Measurements from ENCODE around the gene TM6SF1.
"Not testable (repeated sequence)": the region's sequence is repeated elsewhere in the genome, so short reads cannot be mapped to it uniquely, and the experiment has no call there.

The TM6SF1 gene

GRCh38 chr15:83106994-83107840 is at the start of gene TM6SF1:
TM6SF1 (plus strand) TSS chr15:83107645; CDS start chr15:83107681, 36 bp downstream.
- DNase-seq, result peak; percentile 36

DNA sequence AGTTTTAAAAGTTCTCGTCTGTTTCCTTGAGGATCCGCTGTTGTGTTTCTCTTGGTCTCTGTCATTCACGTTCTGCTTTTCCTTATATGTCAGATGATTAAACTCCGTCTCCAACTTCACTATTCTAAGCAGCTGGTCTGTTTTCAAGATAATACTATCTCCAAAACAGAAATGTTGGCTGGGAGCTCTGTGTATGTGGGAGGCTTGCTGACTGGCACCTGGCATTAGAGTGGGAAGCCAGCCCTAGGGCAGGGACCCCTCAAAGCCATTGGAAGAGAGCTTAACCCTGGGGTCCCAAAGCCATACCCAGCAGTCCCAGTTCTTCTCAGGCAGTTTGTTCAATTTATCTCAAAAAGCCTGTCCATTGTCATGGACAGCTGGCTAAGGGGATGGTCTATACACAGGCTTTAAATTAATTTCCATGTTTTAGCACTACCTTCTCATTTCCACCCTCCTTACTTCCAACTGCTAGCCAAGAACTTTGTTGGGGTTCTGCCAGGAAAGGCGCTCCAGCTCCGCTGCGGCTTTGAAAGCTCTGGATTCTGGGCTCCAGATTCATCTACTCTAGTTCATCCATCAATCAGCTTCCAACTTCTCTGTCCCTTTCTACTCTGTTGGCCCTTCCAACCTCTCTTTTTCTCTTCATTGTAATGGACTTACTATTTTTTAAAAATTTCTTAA is 49.6 kb upstream of the TM6SF1 start:
- DNase-seq, result no peak

DNA sequence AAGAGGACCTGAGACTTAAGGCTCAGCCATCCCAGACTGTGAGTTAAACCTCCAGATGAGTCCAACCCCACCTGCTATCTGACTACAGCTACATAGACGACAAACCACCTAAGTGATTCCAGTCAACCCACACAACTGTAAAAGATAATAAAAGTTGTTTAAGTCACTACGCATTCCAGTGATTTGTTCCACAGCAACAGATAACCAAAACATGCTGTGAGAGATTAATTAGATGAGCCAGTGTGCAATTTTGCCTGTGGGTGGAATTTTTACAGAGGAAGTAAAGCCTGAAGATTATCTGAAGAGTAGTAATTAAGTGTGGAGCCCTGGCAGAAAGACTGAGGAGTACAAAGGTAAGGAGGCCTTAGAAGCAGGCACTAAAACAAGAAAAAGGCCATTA is 45.8 kb upstream of the TM6SF1 start:
- no peak for DNase-seq

DNA sequence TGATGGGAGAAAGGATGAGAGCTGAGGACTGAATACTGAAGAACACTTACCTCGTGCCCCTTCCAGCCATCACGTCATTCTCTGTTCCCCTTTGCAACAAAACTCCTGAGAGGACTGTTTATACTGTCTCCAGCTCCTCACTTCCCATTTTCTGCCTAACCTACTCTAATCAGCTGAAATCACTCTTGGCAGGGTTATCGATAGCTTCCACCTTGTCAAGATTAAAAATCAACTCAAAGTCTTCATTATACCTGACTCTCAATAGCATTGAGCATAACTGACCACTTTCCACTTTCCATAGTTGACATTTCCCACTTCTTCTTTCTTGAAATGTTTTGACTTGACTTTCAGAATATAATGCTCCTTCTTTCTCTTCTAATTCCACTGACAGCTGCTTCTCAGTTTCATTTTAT is 44.7 kb upstream of the TM6SF1 start:
- no peak for DNase-seq

GRCh38 chr15:83063551-83063950 is 43.9 kb upstream of the TM6SF1 start:
- no peak for DNase-seq

DNA sequence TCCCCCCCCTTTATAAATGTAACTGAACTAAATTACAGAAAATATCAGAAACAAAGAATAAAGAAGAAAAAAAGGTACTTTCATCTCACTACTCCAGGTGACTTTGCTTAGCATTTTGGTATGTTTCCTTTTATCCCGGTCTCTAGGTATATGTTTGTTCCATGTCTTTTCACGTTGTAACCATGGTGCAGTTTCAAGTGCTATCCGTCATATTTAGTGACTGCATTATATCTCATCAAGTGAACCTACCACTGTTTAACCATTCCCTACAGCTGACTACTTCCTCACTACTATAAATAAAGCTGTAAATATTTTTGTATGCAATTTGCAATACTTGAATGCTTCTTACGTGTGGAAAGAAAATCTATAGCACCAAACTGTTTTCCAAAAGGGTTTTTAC is 42.6 kb upstream of the TM6SF1 start:
- DNase-seq, result no peak

GRCh38 chr15:83065431-83065830 is 42.0 kb upstream of the TM6SF1 start:
- no peak for DNase-seq

DNA sequence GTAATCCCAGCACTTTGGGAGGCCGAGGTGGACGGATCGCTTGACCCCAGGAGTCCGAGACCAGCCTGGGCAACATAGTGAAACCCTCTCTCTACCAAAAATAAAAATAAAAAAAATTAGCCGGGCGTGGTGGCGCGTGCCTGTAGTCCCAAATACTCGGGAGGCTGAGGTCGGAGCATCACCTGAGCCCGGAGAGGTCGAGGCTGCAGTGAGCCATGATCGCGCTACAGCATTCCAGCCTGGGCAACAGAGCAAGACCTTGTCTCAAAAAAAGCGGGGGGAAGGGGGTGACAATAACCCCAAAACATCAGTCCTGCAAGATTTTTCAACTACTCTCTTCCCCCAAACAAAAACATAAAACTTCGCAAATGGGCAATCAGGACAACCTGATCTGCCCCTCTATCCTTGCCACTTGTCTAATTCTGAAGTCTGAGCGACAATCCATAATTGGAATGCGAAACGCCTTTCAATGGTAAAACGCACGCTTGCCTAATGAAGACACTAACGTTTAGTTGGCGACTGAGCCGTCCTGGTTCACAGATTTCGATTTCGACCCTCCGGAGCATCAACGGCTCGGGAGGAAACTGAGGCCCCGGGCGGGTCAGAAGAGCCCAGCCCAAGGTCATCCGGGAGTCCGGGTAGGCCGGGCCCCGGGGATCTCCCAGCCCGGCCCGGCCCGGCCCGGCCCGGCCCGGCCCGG is 41.3 kb upstream of the TM6SF1 start:
- no peak for DNase-seq

GRCh38 chr15:83066734-83067637 is 40.5 kb upstream of the TM6SF1 start, which contains the start of gene BTBD1:
BTBD1 (minus strand) TSS chr15:83067252; CDS start chr15:83067151, 101 bp downstream.
- DNase-seq, result peak; percentile 95

DNA sequence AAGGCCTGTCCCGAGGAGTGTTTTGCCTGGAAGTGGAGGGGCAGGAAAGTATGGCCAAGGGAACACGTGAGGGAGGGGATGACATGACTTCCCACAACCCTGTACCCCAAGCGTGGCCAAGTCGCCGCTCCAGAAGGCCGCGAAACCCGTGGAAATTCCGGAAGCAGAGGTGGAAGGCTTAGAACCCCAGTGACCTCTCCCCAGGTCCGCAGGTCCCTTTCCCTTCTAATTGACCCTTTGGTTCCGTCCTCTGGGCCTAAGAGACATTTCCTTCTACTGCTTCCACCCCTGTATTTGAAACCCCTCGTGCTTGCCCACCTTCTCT is 39.8 kb upstream of the TM6SF1 start:
- DNase-seq, result no peak

DNA sequence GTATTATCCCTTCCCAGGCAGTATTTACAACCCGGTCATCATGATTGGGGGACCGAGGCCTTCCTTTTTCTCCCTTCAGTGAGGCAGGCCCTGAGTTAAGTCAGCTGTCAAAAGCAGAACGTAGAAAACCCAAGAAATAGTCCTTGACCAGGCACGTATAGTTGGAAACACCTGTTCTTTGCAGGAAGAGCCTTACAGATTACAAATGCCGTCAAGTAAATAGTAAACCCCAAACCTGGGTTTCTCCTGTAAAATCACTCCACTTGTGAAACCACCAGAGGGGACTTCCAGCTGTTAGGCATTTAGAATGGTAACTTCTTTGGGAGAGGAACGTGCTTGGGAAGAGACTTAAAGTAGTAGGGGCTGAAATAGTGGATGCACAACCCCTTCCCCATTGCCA is 39.4 kb upstream of the TM6SF1 start:
- DNase-seq, result no peak

DNA sequence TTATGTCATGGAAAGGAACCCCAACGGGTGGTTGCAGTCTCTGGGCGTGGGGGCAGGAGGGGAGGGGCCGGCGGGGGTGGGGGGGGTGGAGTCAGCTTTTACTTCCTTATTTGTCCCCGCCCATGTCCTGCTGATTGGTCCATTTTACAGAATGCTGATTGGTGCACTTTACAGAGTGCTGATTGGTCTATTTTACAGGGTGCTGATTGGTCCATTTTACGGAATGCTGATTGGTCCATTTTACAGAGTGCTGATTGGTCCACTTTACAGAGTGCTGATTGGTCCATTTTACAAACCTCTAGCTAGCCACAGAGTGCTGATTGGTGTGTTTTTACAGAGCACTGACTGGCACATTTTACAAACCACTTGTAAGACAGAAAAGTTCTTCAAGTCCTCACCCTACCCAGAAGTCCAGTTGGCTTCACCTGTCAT is 38.2 kb upstream of the TM6SF1 start:
- not testable (repeated sequence) for DNase-seq

DNA sequence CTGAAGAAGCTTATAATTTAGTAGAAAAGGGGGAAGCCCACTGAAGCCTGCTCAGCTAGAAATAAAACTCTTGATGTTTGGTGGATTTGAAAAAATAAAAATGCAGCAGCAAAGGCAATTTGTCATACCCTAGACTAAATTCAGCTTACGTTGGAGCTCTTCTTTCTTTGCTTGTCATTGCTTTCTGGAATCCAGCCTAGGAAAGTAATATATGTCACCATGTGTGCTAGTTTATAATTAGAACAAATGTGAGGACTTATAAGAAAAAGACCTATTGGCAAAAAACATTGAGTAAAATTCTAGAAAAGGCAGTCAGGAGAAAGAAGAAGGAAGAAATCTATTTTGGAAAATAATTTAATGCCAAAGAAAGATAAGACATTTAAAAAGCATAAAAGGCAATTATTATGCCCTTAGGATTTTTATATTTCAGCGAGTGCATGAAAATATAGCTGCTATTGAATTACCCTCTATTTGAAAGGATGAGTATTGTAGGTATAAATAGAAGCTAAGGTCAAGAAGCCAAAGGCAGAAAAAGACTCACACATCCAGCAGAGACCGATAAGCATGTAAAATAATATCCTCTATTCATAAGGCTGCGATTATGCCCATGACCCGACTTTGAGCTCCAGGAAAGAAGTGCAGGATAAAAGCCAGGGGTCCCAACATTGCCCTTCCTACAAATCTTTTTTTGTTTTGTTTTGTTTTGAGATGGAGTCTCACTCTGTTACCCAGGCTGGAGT is 29.8 kb upstream of the TM6SF1 start:
- no peak for DNase-seq

GRCh38 chr15:83078712-83079111 is 28.7 kb upstream of the TM6SF1 start:
- DNase-seq, result no peak

GRCh38 chr15:83081256-83082014 is 26.0 kb upstream of the TM6SF1 start:
- no peak for DNase-seq

DNA sequence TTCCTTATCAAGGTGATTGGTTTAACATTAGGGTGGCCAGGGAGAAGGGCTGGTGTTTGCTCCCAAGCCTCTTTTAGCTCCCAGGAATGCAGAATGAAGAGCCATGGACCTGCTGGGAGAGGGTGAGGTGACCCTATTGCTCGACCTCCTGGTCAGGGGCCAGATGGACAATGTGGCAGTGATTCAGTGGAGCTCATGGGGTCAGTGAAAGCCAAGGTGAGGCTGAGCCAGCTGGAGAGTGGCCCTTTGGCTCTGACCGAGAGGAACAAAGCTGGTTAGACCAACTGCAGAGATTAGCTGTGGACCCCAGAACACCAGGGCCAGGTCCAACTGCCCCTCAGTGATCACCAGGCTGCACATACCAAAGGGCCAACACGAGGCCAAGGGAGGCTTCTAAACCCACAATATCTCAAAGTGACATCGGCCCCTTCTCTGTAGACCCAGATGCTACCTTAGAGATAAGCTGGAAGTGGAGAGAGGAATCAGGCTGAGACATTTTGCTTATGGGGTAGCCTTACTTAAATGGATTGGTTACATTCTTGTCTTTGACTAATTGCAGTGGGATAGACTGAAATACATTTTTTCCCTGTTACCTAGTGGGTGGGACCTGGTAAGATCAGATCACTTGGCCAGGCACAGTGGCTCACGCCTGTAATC is 24.6 kb upstream of the TM6SF1 start:
- DNase-seq, result no peak

GRCh38 chr15:83085461-83085860 is 22.0 kb upstream of the TM6SF1 start:
- not testable (repeated sequence) for DNase-seq

GRCh38 chr15:83085864-83086552 is 21.4 kb upstream of the TM6SF1 start:
- not testable (repeated sequence) for DNase-seq

GRCh38 chr15:83087576-83087975 is 19.9 kb upstream of the TM6SF1 start:
- DNase-seq, result no peak

- no peak for DNase-seq
Measured at GRCh38 chr15:83088876-83089275, 18.6 kb upstream of the TM6SF1 start.
